ENCODE results near the gene ATP10B.
A peak's percentile ranks its signal among the peaks of the same experiment; 100 is the strongest.
"Not testable (repeated sequence)": the region's sequence is repeated elsewhere in the genome, so short reads cannot be mapped to it uniquely, and the experiment has no call there.

Gene ATP10B

GRCh38 chr5:160760008-160760407 lies 92.0 kb downstream of the ATP10B start:
- no peak for DNase-seq (ENCODE audit: low spot score)

GRCh38 chr5:160757194-160757593 lies 94.8 kb downstream of the ATP10B start:
- no peak for DNase-seq (ENCODE audit: low spot score)

GRCh38 chr5:160750938-160751657 lies 100.9 kb downstream of the ATP10B start:
- DNase-seq (ENCODE audit: low spot score): no peak

- no peak for DNase-seq (ENCODE audit: low spot score)
Observed at GRCh38 chr5:160749682-160750081, 102.3 kb downstream of the ATP10B start.

- DNase-seq (ENCODE audit: low spot score): no peak
Observed at GRCh38 chr5:160749026-160749425, 103.0 kb downstream of the ATP10B start.

- DNase-seq (ENCODE audit: low spot score): no peak
Observed at GRCh38 chr5:160747987-160748386, 104.0 kb downstream of the ATP10B start.

- DNase-seq (ENCODE audit: low spot score): no peak
Observed at GRCh38 chr5:160747559-160747958, 104.5 kb downstream of the ATP10B start.

GRCh38 chr5:160744268-160745101 lies 107.5 kb downstream of the ATP10B start:
- DNase-seq (ENCODE audit: low spot score): no peak

- DNase-seq (ENCODE audit: low spot score): no peak
Observed at GRCh38 chr5:160743027-160743426, 109.0 kb downstream of the ATP10B start.

- DNase-seq (ENCODE audit: low spot score): no peak
Observed at GRCh38 chr5:160742446-160742845, 109.6 kb downstream of the ATP10B start.

GRCh38 chr5:160727296-160727997 lies 124.6 kb downstream of the ATP10B start:
- no peak for DNase-seq (ENCODE audit: low spot score)

- no peak for DNase-seq (ENCODE audit: low spot score)
Observed at GRCh38 chr5:160726721-160727120, 125.3 kb downstream of the ATP10B start.

- no peak for DNase-seq (ENCODE audit: low spot score)
Observed at GRCh38 chr5:160720822-160721221, 131.2 kb downstream of the ATP10B start.

- not testable (repeated sequence) for DNase-seq (ENCODE audit: low spot score)
Observed at GRCh38 chr5:160715508-160715907, 136.5 kb downstream of the ATP10B start.

- no peak for DNase-seq (ENCODE audit: low spot score)
Observed at GRCh38 chr5:160703547-160704189, 148.3 kb downstream of the ATP10B start.

GRCh38 chr5:160702934-160703333 lies 149.1 kb downstream of the ATP10B start:
- no peak for DNase-seq (ENCODE audit: low spot score)

- DNase-seq (ENCODE audit: low spot score): no peak
Observed at GRCh38 chr5:160702311-160702803, 149.7 kb downstream of the ATP10B start.

GRCh38 chr5:160701403-160701802 lies 150.6 kb downstream of the ATP10B start:
- no peak for DNase-seq (ENCODE audit: low spot score)

- DNase-seq (ENCODE audit: low spot score): peak; percentile 22
Observed at GRCh38 chr5:160699301-160699700, 152.7 kb downstream of the ATP10B start.

GRCh38 chr5:160697281-160697680 lies 154.7 kb downstream of the ATP10B start:
- no peak for DNase-seq (ENCODE audit: low spot score)

- no peak for DNase-seq (ENCODE audit: low spot score)
Observed at GRCh38 chr5:160694896-160695295, 157.1 kb downstream of the ATP10B start.

- no peak for DNase-seq (ENCODE audit: low spot score)
Observed at GRCh38 chr5:160693831-160694465, 158.1 kb downstream of the ATP10B start.
